Left kidney (tissue), 2 donors: ENCODE measurements around the gene IRS2. TPM values are rescaled to one million over a fixed set of nuclear protein-coding genes. Genes with fewer than 3 reads are reported as not detected.

Experiments
- DNase-seq: peaks from one replicate; pipeline ENCODE4 v3.0.0-alpha.2; 2013
- polyA plus RNA-seq: library from polyadenylated mRNA; unstranded; fragments of 120-200 nt; gene quantifications from one replicate; pipeline ENCODE4 v1.2.1, GENCODE V29; 2013; ENCODE audit not compliant: insufficient read length

The IRS2 gene
- polyA plus RNA-seq, 1 donor, result 10.4 TPM

DNA sequence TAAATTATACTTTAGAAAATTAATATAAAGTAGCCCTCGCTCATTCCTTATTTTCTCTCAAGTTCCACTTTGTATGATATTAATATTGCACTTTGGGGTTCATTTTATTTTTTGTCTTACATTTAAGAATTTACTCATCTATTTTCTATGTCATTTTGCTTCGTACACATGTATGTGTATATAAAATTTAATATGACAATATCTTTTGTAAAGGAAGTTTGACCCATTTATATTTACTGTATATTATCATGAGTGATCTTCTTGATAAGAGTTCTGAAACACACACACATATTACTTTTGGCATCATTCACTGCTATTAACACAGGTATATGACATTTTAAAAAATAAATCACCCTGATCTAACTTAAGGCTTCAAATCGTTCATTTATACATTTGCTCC lies 83.1 kb downstream of the IRS2 start:
- no peak for DNase-seq
